ENCODE data around the gene LTBP2. TPM values are rescaled to one million over a fixed set of nuclear protein-coding genes. Genes with fewer than 3 reads are reported as not detected.

The LTBP2 gene
- total RNA-seq, 2 donors from 2014 or later: 674 to 973 TPM

GRCh38 chr14:74517731-74518130 lies 94.3 kb downstream of the LTBP2 start:
- Histone ChIP-seq H3K4me1 (ENCODE audit: control insufficient read depth in 1 of 2, low read depth in 2 of 2) (peaks cover 8 to 44% of the 10 kb centered on the region in 2 donors), H3K9me3 (no peaks in the 10 kb centered on the region), H3K36me3 (peaks cover 78% of the 10 kb centered on the region), H3K27ac (peak overlapping the region; percentile 35 to 70), H3K27me3 (replicated peaks; ENCODE audit: insufficient read depth) (no peaks in the 10 kb centered on the region), H3K4me3 (no peak overlapping the region)
- TF ChIP-seq, protein P1, sequence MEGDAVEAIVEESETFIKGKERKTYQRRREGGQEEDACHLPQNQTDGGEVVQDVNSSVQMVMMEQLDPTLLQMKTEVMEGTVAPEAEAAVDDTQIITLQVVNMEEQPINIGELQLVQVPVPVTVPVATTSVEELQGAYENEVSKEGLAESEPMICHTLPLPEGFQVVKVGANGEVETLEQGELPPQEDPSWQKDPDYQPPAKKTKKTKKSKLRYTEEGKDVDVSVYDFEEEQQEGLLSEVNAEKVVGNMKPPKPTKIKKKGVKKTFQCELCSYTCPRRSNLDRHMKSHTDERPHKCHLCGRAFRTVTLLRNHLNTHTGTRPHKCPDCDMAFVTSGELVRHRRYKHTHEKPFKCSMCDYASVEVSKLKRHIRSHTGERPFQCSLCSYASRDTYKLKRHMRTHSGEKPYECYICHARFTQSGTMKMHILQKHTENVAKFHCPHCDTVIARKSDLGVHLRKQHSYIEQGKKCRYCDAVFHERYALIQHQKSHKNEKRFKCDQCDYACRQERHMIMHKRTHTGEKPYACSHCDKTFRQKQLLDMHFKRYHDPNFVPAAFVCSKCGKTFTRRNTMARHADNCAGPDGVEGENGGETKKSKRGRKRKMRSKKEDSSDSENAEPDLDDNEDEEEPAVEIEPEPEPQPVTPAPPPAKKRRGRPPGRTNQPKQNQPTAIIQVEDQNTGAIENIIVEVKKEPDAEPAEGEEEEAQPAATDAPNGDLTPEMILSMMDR (IDR thresholded peaks at IDR 0.05): no peak
- ATAC-seq (ENCODE audit: insufficient number of reproducible peaks, low FRiP score, low read depth) (no peak), DNase-seq (ENCODE audit: low spot score) (no peak)

- Histone ChIP-seq H3K4me3 (no peak overlapping the region), H3K36me3 (peaks cover 67% of the 10 kb centered on the region), H3K27me3 (replicated peaks; ENCODE audit: insufficient read depth) (no peaks in the 10 kb centered on the region), H3K27ac (peak overlapping the region; percentile 70 to 82), H3K9me3 (no peaks in the 10 kb centered on the region), H3K4me1 (ENCODE audit: control insufficient read depth in 1 of 2, low read depth in 2 of 2) (peaks cover 16 to 55% of the 10 kb centered on the region in 2 donors)
- ATAC-seq (ENCODE audit: insufficient number of reproducible peaks, low FRiP score, low read depth): no peak
- no peak for DNase-seq (ENCODE audit: low spot score)
- TF ChIP-seq, protein P1 (IDR thresholded peaks at IDR 0.05): no peak
These were observed 95.4 kb downstream of the LTBP2 start for GRCh38 chr14:74516451-74517160.

DNA sequence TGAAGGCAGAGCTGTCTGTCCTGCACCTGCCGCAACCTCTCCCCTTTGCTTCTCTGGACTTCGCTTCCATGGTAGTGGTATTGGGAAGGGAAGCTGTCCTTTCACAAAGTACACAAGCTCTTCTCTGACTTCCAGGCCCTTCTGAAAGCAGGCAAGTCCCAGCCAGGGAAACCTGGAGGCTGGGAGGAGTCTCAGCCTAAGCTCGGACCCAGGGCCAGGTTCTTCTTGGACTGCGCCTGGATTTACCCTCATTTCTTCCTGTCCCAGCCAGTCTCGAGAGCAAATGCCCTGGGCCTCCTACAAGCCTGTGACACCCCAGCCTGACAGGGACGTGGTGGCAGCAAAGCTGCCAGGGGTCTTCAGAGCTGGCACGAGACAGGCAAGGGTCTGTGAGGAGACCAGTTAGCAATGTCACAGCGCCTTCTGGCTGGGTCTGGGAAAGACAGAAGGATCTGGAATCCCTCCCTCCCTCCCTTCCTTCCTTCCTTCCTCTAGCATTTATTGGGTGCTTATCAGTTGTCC lies 96.1 kb downstream of the LTBP2 start:
- H3K4me1 ChIP-seq (ENCODE audit: control insufficient read depth in 1 of 2, low read depth in 2 of 2): peaks cover 19 to 62% of the 10 kb centered on the region in 2 donors
- no peaks in the 10 kb centered on the region for H3K27me3 ChIP-seq (replicated peaks; ENCODE audit: insufficient read depth)
- peaks cover 61% of the 10 kb centered on the region for H3K36me3 ChIP-seq
- DNase-seq (ENCODE audit: low spot score) (no peak), ATAC-seq (ENCODE audit: insufficient number of reproducible peaks, low FRiP score, low read depth) (no peak)
- H3K4me3 ChIP-seq: no peak overlapping the region
- TF ChIP-seq, protein P1 (IDR thresholded peaks at IDR 0.05): no peak
- no peaks in the 10 kb centered on the region for H3K9me3 ChIP-seq
- peak overlapping the region; percentile 70 to 82 for H3K27ac ChIP-seq

DNA sequence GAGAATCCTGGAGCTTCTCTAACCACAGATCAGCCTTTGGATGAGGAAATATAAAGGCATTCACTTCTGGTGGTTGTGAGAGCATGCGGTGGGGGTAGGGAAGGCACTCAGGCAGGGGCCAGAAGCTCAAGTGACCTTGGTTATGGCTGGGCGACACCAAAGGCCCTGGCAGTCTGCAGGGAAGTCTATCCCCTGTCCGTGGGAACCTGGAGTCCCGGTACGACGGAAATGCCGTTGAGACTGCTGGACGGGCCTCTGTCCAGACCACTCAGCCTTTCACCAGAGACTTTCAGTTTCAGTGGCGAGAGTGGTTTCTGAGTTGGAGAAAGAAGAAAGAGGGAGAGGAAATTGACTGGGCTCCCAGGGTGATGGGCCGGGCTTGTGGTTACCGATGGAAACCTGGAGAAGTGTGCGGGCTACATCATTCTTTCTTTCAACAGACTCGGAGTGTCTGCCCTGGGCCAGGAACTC lies 97.5 kb downstream of the LTBP2 start:
- H3K27me3 ChIP-seq (replicated peaks; ENCODE audit: insufficient read depth): no peaks in the 10 kb centered on the region
- ATAC-seq (ENCODE audit: insufficient number of reproducible peaks, low FRiP score, low read depth) (peak; percentile 36), DNase-seq (ENCODE audit: low spot score) (no peak)
- H3K27ac ChIP-seq: peak overlapping the region; percentile 70 to 82
- peaks cover 19 to 70% of the 10 kb centered on the region in 2 donors for H3K4me1 ChIP-seq (ENCODE audit: control insufficient read depth in 1 of 2, low read depth in 2 of 2)
- H3K9me3 ChIP-seq: no peaks in the 10 kb centered on the region
- peak overlapping the region; percentile 38 for H3K4me3 ChIP-seq
- TF ChIP-seq, protein P1 (IDR thresholded peaks at IDR 0.05): no peak
- H3K36me3 ChIP-seq: peaks cover 56% of the 10 kb centered on the region

DNA sequence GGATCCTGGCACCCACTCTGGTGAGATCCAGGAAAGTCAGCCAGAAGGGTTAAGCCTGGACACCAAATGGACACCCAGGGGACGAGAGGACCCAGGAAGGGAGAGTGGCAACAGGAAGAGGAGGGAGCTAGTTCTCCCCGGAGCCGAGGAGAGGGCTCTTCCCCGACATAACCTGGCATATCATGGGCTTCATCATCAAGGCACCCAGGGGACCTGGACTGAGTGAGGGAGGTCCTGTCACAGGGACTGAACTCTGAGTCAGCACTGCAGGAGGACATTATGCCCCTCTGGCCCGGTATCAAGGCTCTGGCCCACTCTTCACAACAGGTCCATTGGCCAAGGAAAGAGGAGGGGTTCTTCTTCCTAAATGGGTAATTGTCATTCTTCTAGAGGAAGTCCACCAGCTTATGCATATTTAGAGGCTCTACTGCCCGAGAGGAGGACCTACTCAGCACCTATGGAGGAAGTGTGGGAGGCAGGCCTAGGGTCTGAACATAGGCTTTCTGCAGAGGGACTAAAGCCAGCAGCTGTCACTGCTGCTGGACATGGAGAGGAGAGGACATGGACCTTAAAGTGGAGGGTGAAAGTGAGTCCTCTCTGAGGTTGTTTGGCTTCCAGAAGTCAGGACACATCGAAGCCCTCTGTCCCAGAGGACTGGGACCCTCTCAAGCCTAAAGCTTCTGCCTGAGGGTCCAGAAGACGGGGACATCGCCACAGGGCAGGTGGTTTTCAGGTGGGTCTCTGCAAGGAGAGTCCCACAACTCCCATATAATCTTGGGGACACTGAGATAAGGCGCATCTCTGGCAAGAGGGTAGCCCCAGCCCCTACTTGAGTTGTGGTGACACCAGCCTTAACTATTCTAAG lies 99.8 kb downstream of the LTBP2 start:
- H3K4me3 ChIP-seq: no peak overlapping the region
- H3K9me3 ChIP-seq: no peaks in the 10 kb centered on the region
- H3K36me3 ChIP-seq: peaks cover 60% of the 10 kb centered on the region
- DNase-seq (ENCODE audit: low spot score) (peak; percentile 46), ATAC-seq (ENCODE audit: insufficient number of reproducible peaks, low FRiP score, low read depth) (no peak)
- no peaks in the 10 kb centered on the region for H3K27me3 ChIP-seq (replicated peaks; ENCODE audit: insufficient read depth)
- TF ChIP-seq, protein P1 (IDR thresholded peaks at IDR 0.05): no peak
- peaks cover 19 to 63% of the 10 kb centered on the region in 2 donors for H3K4me1 ChIP-seq (ENCODE audit: control insufficient read depth in 1 of 2, low read depth in 2 of 2)
- H3K27ac ChIP-seq: peak overlapping the region; percentile 70 to 82
